Immature natural killer cell (primary cell): ENCODE data around the gene MAL. TPM values are rescaled to one million over a fixed set of nuclear protein-coding genes. Genes with fewer than 3 reads are reported as not detected.
"Not testable (repeated sequence)": the region's sequence is repeated elsewhere in the genome, so short reads cannot be mapped to it uniquely, and the experiment has no call there.

Experiments
- DNase-seq, 3 donors: peaks; one replicate each; pipeline ENCODE4 v3.0.0; 2022; ENCODE audit warnings: mixed read lengths in 1 of 3
- H3K27ac Mint-ChIP-seq, 6 donors: one replicate each; pipeline ENCODE4 v1.8.0; 2020; ENCODE audit warnings: mixed read lengths in 6 of 6, mild to moderate bottlenecking in 5 of 6, inconsistent platforms in 4 of 6, moderate library complexity in 3 of 6
- H3K27me3 Mint-ChIP-seq, 3 donors: one replicate each; pipeline ENCODE4 v1.8.0; 2020 to 2021; ENCODE audit warnings: low read depth in 3 of 3, mild to moderate bottlenecking in 3 of 3, mixed read lengths in 3 of 3, moderate library complexity in 3 of 3, inconsistent platforms in 1 of 3
- H3K36me3 Mint-ChIP-seq, 3 donors: one replicate each; pipeline ENCODE4 v1.8.0; 2020; ENCODE audit warnings: mixed read lengths in 3 of 3, inconsistent platforms in 2 of 3, mild to moderate bottlenecking in 2 of 3
- H3K4me1 Mint-ChIP-seq, 2 donors: one replicate each; pipeline ENCODE4 v1.8.0; 2020; ENCODE audit warnings: inconsistent platforms in 2 of 2, mild to moderate bottlenecking in 2 of 2, mixed read lengths in 2 of 2, moderate library complexity in 1 of 2
- H3K4me3 Mint-ChIP-seq, 5 donors: one replicate each; pipeline ENCODE4 v1.8.0; 2020; ENCODE audit warnings: mild to moderate bottlenecking in 5 of 5, mixed read lengths in 5 of 5, inconsistent platforms in 3 of 5, moderate library complexity in 3 of 5
- H3K9me3 Mint-ChIP-seq, 6 donors: one replicate each; pipeline ENCODE4 v1.8.0; 2020; ENCODE audit warnings: mild to moderate bottlenecking in 6 of 6, mixed read lengths in 6 of 6, inconsistent platforms in 4 of 6, moderate library complexity in 3 of 6
- polyA plus RNA-seq, 3 donors: library from polyadenylated mRNA; unstranded; fragments of 300-500 nt; fragmentation: Illumina TruSeq; gene quantifications; one replicate each; pipeline ENCODE4 v1.2.3, GENCODE V29; 2021

Gene MAL
- polyA plus RNA-seq, 3 donors from 2014 or later = 1.2 to 1.9 (median 1.6) TPM

- H3K4me1 Mint-ChIP-seq, H3K9me3 Mint-ChIP-seq, H3K27me3 Mint-ChIP-seq, H3K36me3 Mint-ChIP-seq, DNase-seq, H3K4me3 Mint-ChIP-seq: not testable (repeated sequence)
- peak overlapping the region in 2 of 6 donors; percentile 51 to 78 for H3K27ac Mint-ChIP-seq
Measured at GRCh38 chr2:95037841-95038585, 12.5 kb downstream of the MAL start.

DNA sequence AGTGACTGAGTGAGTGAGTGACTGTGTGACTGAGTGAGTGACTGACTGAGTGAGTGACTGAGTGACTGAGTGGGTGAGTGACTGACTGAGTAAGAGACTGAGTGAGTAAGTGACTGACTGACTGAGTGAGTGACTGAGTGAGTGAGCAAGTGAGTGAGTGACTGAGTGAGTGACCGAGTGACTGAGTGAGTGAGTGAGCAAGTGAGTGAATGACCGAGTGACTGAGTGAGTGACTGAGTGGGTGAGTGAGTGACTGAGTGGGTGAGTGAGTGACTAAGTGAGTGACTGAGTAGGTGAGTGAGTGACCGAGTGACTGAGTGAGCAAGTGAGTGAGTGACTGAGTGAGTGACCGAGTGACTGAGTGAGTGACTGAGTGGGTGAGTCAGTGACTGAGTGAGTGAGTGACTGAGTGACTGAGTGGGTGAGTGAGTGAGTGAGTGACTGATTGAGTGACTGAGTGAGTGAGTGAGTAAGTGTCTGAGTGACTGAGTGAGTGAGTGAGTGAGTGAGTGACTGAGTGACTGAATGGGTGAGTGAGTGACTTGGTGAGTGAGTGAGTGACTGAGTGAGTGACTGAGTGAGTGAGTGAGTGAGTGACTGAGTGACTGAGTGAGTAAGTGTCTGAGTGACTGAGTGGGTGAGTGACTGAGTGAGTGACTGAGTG lies 13.3 kb downstream of the MAL start:
- H3K4me3 Mint-ChIP-seq = no peak overlapping the region
- peaks cover 2 to 5% (median 5%) of the 10 kb centered on the region in 3 donors for H3K27me3 Mint-ChIP-seq
- no peak overlapping the region for H3K27ac Mint-ChIP-seq
- H3K9me3 Mint-ChIP-seq = peaks cover 0 to 6% (median 1%) of the 10 kb centered on the region in 6 donors
- peaks cover 0 to 4% (median 0%) of the 10 kb centered on the region in 3 donors for H3K36me3 Mint-ChIP-seq
- no peak for DNase-seq
- H3K4me1 Mint-ChIP-seq = peaks cover 0 to 6% of the 10 kb centered on the region in 2 donors

GRCh38 chr2:95039363-95039762 lies 13.9 kb downstream of the MAL start:
- no peak for DNase-seq
- H3K27ac Mint-ChIP-seq = no peak overlapping the region
- peaks cover 0 to 4% (median 0%) of the 10 kb centered on the region in 3 donors for H3K36me3 Mint-ChIP-seq
- no peak overlapping the region for H3K4me3 Mint-ChIP-seq
- H3K4me1 Mint-ChIP-seq = peaks cover 0 to 6% of the 10 kb centered on the region in 2 donors
- peaks cover 0 to 6% (median 1%) of the 10 kb centered on the region in 6 donors for H3K9me3 Mint-ChIP-seq
- H3K27me3 Mint-ChIP-seq = peaks cover 2 to 6% (median 5%) of the 10 kb centered on the region in 3 donors

GRCh38 chr2:95039978-95040377 lies 14.5 kb downstream of the MAL start:
- Mint-ChIP-seq H3K4me1 (peaks cover 0 to 6% of the 10 kb centered on the region in 2 donors), H3K36me3 (peaks cover 0 to 4% (median 2%) of the 10 kb centered on the region in 3 donors), H3K27ac (no peak overlapping the region), H3K27me3 (peaks cover 2 to 8% (median 5%) of the 10 kb centered on the region in 3 donors), H3K4me3 (no peak overlapping the region), H3K9me3 (peaks cover 0 to 6% (median 1%) of the 10 kb centered on the region in 6 donors)
- DNase-seq = no peak

DNA sequence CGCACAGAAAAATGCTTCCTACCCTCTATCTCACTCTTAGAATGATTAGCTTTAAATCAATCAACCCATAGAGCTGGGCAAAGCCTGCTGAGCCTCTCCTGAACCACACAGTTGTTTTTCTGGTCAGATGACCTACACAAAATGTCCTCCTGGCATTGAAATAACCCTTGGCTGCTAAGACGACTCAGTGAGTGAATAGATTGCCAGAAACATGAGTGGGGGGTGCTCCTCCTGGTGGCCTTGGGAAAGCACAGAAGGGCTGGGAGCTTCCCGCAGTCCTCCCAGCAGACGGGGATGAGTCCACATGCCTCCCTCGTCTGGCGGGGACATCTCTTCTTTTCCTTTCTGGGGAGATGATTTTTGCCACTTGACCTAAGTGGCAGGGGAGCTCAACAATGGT lies 14.9 kb downstream of the MAL start:
- no peak for DNase-seq
- Mint-ChIP-seq H3K9me3 (peaks cover 0 to 6% (median 1%) of the 10 kb centered on the region in 6 donors), H3K27ac (no peak overlapping the region), H3K4me3 (no peak overlapping the region), H3K27me3 (peaks cover 2 to 8% (median 5%) of the 10 kb centered on the region in 3 donors), H3K4me1 (peaks cover 0 to 6% of the 10 kb centered on the region in 2 donors), H3K36me3 (peaks cover 0 to 4% (median 3%) of the 10 kb centered on the region in 3 donors)

DNA sequence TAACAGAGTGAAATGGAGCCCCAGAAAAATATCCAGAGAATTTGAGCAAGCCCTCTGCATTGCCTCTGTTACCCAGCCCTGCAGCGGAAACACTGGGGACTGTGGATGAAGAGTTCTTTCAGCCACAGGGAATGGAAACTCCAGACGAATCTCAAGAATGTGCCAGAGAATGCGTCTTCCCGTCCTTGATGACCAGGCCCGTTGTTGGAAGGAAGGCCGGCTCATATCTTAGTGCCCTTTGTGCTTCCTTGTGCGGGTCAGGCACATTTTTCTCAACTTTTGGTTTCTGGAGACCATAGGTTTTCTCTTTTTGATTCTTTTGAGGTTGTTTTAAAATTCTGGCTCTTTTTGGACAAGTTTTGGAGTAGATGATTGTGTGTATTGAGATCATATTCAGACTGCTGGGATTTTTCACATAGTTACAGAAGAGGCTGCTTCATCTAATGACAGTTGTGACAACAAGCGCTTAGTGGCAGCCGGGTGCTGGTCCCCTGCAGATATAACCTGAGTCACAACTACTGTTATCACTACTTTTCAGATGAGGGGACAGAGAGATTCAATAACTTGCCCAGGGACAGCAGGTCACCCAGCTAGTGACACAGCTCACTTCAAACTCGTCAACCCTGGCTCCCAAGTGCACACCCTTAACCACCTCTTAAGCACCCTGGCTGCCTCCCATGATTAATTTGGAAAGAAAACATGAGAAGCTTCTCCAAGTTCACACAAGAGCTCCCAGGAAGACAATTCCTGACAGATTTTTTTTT lies 15.7 kb downstream of the MAL start:
- peaks cover 0 to 4% (median 3%) of the 10 kb centered on the region in 3 donors for H3K36me3 Mint-ChIP-seq
- peaks cover 2 to 8% (median 5%) of the 10 kb centered on the region in 3 donors for H3K27me3 Mint-ChIP-seq
- peaks cover 0 to 6% (median 1%) of the 10 kb centered on the region in 6 donors for H3K9me3 Mint-ChIP-seq
- H3K4me1 Mint-ChIP-seq = peaks cover 0 to 6% of the 10 kb centered on the region in 2 donors
- DNase-seq = no peak
- no peak overlapping the region for H3K27ac Mint-ChIP-seq
- H3K4me3 Mint-ChIP-seq = no peak overlapping the region

GRCh38 chr2:95041824-95042442 lies 16.4 kb downstream of the MAL start:
- no peak overlapping the region for H3K27ac Mint-ChIP-seq
- H3K36me3 Mint-ChIP-seq = peaks cover 0 to 4% (median 3%) of the 10 kb centered on the region in 3 donors
- DNase-seq = no peak
- peaks cover 0 to under 1% of the 10 kb centered on the region in 2 donors for H3K4me1 Mint-ChIP-seq
- peaks cover 4 to 10% (median 6%) of the 10 kb centered on the region in 3 donors for H3K27me3 Mint-ChIP-seq
- H3K4me3 Mint-ChIP-seq = no peak overlapping the region
- H3K9me3 Mint-ChIP-seq = peaks cover 0 to 3% (median 0%) of the 10 kb centered on the region in 6 donors

- Mint-ChIP-seq H3K4me1 (no peaks in the 10 kb centered on the region), H3K36me3 (peaks cover 0 to 3% (median 0%) of the 10 kb centered on the region in 3 donors), H3K27me3 (peaks cover 4 to 10% (median 6%) of the 10 kb centered on the region in 3 donors), H3K4me3 (no peak overlapping the region), H3K27ac (no peak overlapping the region), H3K9me3 (no peaks in the 10 kb centered on the region)
- DNase-seq = no peak
Measured at GRCh38 chr2:95042472-95043271, 17.2 kb downstream of the MAL start.

- no peak overlapping the region for H3K27ac Mint-ChIP-seq
- H3K27me3 Mint-ChIP-seq = peaks cover 4 to 10% (median 4%) of the 10 kb centered on the region in 3 donors
- no peaks in the 10 kb centered on the region for H3K4me1 Mint-ChIP-seq
- H3K9me3 Mint-ChIP-seq = no peaks in the 10 kb centered on the region
- no peak for DNase-seq
- H3K4me3 Mint-ChIP-seq = no peak overlapping the region
- peaks cover 0 to 3% (median 0%) of the 10 kb centered on the region in 3 donors for H3K36me3 Mint-ChIP-seq
Measured at GRCh38 chr2:95043300-95044093, 18.0 kb downstream of the MAL start.

GRCh38 chr2:95044601-95045000 lies 19.1 kb downstream of the MAL start:
- Mint-ChIP-seq H3K4me1 (no peaks in the 10 kb centered on the region), H3K9me3 (no peaks in the 10 kb centered on the region), H3K4me3 (no peak overlapping the region), H3K27ac (no peak overlapping the region), H3K36me3 (peaks cover 0 to 3% (median 0%) of the 10 kb centered on the region in 3 donors), H3K27me3 (peaks cover 1 to 8% (median 4%) of the 10 kb centered on the region in 3 donors)
- no peak for DNase-seq

DNA sequence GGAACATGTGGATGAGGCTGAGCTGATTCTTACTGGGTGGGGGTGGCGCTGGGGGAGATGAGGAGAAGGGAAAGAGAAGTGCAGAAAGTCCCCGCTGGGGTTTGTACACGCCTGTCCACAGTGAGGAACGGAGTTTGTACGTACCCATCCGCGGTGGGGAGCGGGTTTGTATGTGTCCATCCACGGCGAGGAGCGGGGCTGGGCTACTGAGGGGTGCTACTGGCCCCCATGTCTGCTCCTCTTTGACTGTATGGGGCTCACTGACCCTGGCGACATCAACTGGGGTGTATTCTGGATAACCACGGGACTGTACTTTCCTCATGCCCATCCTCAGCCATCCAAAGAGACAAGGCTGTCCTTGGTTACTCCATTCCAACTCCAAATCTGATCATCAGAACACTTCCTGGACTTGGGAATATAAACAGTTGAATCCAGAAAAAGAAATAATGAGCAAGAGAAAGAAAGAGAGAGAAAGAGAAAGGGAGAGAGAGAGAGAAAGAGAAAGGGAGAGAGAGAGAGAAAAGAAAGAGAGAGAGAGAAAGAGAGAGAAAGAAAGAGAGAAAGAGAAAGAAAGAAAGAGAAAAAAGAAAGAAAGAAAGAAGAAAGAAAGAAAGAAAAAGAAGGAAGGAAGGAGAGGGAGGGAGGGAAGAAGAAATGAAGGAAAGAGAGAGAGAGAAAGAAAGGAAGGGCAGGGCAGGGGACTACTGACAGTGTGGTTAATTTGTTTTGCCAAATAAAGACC lies 21.0 kb downstream of the MAL start:
- DNase-seq = no peak
- Mint-ChIP-seq H3K36me3 (peaks cover 0 to 3% (median 0%) of the 10 kb centered on the region in 3 donors), H3K27me3 (peaks cover 1 to 6% (median 2%) of the 10 kb centered on the region in 3 donors), H3K9me3 (no peaks in the 10 kb centered on the region), H3K27ac (no peak overlapping the region), H3K4me3 (no peak overlapping the region), H3K4me1 (no peaks in the 10 kb centered on the region)
